ENCODE data around the gene COL16A1.

DNA sequence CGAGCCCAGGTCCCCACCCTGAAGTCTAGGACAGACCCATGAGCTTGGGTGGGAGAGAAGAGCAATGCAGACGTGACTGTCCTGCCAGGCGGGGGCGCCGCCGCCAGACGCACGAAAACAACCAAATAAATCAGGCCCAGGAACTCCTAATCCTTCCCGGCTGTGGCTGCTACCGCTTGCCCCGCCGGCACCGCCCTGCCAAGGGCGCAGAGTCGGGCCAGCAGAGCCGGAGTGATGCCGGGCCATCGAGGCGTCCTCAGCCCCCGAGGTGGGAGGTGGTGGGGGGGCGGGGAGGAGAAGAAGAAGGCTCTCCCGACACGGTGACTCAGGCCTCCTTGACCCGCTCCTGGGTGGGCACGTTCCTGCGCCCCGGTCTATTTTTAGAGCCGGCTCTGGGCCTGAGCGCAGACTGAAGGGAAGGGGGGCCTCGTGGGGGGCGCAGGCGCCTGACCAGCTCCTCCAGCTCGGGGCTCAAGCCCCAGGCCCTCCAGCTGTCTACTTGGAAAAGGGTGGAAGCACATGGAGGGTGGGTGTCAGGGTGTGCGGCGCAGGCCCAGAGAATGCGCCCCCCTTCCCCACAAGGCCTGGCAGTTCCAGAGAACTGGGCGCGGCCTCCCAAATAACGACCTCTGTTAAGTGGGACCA lies 10.7 kb upstream of the COL16A1 start:
- TF ChIP-seq CTCF (IDR thresholded peaks at IDR 0.05): peak in 3 of 4 experiments; percentile 36 to 66 (median 37)
- TF ChIP-seq POLR2A (IDR thresholded peaks at IDR 0.05): no peak
